HG03135 (cell line): Measurements from ENCODE around the gene RASGRP2.
"Not testable (repeated sequence)": the region's sequence is repeated elsewhere in the genome, so short reads cannot be mapped to it uniquely, and the experiment has no call there.

Experiments used
- ATAC-seq: cut with Tn5 transposase; IDR thresholded peaks from one replicate; pipeline ENCODE4 v1.9.1; 2021; ENCODE audit warnings: mild to moderate bottlenecking, moderate library complexity; ENCODE audit not compliant: unreplicated experiment

RASGRP2 gene

GRCh38 chr11:64720640-64721358 lies 23.1 kb downstream of the RASGRP2 start:
- ATAC-seq: no peak

- no peak for ATAC-seq
Observed at GRCh38 chr11:64720167-64720566, 23.8 kb downstream of the RASGRP2 start.

GRCh38 chr11:64719406-64719805 lies 24.5 kb downstream of the RASGRP2 start:
- no peak for ATAC-seq

GRCh38 chr11:64718780-64719124 lies 25.2 kb downstream of the RASGRP2 start:
- no peak for ATAC-seq

DNA sequence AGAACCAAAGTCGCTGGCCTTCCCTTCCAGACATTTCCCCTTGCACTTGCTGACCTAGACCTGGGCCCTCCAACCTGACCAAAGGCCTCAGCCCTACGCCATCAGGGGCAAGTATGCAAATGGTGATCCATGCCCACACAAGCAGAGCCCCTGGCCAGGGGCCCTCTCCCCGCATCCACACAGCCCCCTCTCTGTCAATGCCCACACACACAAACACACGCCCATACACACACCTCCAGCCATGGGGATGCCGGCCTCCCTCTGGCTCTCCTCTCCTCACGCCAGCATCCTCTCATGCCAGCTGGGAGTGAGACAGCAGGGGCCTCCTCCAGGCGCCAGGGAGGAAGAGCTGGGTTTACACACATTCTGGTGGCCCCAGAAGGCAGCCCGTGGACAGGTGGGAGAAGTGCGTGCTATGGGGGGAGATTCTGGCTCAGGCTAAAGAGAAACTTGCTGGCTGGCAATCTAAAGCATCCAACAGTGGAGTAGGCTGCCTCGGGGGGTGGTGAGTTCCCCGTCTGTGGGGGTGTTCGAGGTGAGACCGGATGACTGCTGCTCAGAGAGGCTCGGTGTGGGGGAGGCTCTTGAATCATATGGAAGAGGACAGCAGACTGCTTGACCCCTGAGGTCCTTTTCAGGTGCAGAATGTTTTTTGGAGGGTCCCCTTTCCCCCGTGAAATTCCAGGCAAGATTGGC lies 25.7 kb downstream of the RASGRP2 start:
- ATAC-seq: no peak

DNA sequence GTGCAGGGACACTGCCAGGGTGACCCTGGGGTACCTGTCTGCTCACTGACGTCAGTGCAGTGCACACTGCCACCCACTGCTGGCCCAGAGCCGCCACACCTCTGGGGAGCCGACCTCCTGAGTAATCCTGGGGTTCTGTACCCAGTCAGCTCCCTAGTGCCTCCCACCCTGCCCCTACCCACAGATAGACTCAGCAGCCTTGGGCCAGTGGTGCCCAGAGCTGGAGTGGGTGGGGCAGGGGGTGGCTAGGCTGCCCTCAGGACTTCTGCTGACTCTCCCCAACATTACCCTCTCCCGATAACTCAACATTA lies 26.7 kb downstream of the RASGRP2 start:
- ATAC-seq: no peak

GRCh38 chr11:64716473-64717267 lies 27.3 kb downstream of the RASGRP2 start:
- no peak for ATAC-seq

- no peak for ATAC-seq
Observed at GRCh38 chr11:64715756-64716472, 28.0 kb downstream of the RASGRP2 start.

- no peak for ATAC-seq
Observed at GRCh38 chr11:64715110-64715509, 28.8 kb downstream of the RASGRP2 start.

DNA sequence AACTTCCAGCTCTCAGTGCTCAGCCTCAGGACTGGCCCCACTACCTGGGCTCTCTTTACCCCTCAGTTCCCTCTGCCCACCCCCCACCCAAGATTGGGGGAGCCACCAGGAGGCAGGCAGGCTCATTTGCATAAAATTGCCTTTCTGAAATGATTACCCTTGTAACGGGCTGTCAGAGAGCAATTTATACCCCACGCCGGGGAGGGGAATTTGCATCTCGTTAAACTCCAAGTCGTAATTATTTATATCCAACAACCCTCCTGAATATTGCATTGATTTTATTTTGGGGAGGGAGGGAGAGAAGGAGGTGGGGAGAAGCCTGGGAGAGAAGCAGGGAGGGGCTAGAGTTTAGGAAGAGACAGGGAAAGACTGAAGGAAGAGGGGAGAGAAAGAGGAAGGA lies 29.3 kb downstream of the RASGRP2 start:
- no peak for ATAC-seq

GRCh38 chr11:64713781-64714363 lies 30.1 kb downstream of the RASGRP2 start:
- ATAC-seq: no peak

DNA sequence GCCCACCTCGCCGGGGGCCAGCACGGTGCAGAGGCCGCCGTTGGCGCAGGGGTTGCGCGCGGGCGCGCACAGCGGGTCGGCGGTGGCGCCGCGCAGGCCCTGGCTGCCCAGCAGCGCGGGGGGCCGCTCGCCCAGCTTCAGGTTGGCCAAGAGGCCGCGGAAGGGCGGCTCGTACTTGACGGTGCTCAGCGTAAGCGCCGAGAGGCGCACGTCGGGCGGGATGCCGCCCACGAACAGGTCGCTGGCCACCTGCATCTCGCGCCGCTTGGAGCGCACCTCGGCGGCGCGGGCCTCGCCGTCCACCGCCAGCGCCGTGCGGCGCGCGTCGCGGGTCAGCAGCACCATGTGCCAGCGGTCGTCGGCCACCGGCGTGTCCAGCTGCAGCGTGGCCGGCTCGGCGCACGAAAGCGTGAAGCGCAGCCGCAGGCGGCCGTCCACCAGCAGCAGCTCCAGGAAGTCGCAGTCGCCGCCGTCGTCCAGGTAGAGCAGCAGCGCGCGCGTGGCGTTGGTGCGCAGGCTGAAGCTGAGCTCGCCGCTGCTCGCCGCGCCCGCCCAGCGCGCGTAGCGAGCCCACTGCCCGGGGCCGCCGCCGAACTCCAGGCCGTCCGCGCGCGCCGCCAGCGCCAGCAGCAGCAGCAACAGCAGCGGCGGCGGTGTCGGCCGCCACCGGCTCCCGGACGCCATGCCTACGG lies 30.8 kb downstream of the RASGRP2 start:
- ATAC-seq: no peak

- no peak for ATAC-seq
Observed at GRCh38 chr11:64712430-64713015, 31.4 kb downstream of the RASGRP2 start.

DNA sequence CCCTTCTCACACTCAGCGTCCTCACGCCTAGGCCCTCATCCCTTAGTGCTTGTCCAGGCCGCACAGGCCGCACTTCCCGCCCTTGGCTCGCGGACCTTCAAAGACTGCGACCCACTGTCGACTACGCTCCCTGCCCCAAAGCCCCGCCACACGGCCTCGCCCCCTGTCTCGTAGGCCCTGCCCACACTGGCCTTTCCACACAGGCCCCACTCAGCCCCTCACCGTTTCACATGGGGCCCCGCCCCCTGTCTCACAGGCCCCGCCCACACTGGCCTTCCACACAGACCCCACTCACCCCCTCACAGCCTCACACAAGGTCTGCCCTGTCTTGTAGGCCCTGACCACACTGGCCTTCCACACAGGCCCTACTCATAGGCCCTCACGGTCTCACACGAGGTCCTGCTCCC lies 32.0 kb downstream of the RASGRP2 start:
- ATAC-seq: no peak

DNA sequence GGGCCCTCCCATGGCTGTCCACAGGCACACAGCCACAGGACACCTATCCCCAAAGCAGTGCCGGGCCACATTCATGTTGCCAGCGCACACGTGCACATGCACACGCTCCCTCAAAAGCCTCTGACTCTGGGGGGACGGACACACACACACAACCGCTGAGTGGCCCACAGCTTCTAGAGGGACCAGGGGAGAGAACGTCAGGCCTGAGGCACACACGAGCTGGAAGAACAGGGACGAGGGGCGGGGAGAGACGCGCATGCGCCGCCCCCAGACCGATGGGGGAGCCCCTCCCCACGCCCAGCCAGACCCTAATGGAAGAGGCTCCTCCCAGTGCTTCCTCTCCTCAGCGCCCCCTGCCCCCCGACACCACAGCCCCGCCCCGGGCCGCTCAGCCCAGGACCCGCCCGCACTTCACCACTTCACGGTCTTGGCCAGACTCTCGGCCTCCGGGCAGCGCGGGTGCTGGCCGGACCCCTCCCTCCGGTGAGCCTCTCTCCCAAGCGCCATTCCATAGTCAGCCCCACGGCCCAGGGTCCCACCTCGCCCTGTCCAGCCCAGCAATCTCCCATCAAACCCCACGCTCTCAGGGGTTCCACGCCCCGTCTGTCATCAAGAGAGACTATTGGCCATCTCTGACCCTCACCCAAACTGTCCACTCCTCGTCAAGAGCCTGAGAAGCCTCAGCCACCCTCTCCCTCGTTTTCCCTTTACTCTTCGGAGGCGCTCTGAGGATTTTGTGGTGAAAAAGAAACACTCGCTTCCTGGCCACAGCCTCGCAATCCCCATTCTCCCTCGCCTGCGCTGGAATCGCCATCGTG lies 32.6 kb downstream of the RASGRP2 start:
- no peak for ATAC-seq

- ATAC-seq: no peak
Observed at GRCh38 chr11:64710418-64711137, 33.4 kb downstream of the RASGRP2 start.

DNA sequence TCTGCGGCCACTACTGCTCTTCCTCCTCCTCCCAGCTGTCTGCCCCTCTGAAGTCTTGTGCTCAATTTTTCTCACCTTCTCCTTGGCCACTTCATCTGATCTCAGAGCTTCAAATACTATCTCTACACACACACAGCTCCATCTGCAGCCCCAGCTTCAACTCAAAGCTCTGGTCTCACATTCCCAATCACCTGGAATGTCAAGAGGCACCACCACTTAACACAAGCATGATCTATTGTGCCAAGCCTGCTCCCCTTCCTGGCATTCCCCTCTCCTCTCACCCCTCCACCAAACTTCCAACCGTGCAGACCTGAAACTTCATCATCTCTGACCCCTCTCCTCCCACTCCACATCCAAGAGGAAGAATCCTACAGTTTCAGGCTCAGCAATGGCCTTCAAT lies 38.4 kb downstream of the RASGRP2 start:
- no peak for ATAC-seq

DNA sequence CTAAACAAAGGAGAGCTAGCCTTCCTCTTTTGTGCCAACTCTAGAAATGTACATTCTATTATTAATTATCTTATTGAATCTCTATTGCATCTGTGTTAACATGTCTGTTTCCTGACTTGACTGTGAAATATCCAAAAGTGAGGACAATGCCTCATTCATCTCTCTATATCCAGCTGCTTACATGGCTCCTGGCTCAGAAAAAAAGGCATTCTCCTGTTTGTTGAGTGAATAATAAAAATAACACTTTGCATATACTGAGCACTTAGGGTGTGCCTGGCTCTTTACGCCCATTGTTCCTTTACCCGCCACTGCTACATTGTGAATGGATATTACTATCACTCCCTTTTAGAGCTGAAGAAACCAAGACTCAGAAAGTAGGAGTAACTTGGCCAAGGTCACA lies 40.9 kb downstream of the RASGRP2 start:
- ATAC-seq: no peak

DNA sequence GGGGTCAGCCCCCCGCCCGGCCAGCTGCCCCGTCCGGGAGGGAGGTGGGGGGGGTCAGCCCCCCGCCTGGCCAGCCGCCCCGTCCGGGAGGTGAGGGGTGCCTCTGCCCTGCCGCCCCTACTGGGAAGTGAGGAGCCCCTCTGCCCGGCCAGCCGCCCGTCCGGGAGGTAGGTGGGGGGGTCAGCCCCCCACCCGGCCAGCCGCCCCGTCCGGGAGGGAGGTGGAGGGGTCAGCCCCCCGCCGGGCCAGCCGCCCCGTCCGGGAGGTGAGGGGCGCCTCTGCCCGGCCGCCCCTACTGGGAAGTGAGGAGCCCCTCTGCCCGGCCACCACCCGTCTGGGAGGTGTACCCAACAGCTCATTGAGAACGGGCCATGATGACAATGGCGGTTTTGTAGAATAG lies 42.0 kb downstream of the RASGRP2 start:
- not testable (repeated sequence) for ATAC-seq
